ENCODE results near the gene CEP57. TPM values are rescaled to one million over a fixed set of nuclear protein-coding genes. Genes with fewer than 3 reads are reported as not detected.
A peak's percentile ranks its signal among the peaks of the same experiment; 100 is the strongest.

Gene CEP57
- 17.6 TPM for total RNA-seq
- long read RNA-seq, transcript CEP57-202 (11 exons, 3,178 nt): major isoform, 7 of 12 reads
- long read RNA-seq, partial matches to known transcripts: 1 of 12 reads
- long read RNA-seq, other reads (novel, unspliced or antisense): 2 of 12 reads

- ATAC-seq (peak; percentile 91), DNase-seq (ENCODE audit: missing footprints) (peak; percentile 95)
- intact Hi-C loops (cut with DNase I): no loop called here
Measured at GRCh38 chr11:95790123-95790932, at the start of gene CEP57. Gene CEP57, plus strand, starts transcription at chr11:95790498. Its CDS starts 201 bp downstream, at chr11:95790699.

GRCh38 chr11:95750101-95750500, 40.2 kb upstream of the CEP57 start:
- intact Hi-C loops (cut with DNase I): no loop called here
- no peak for ATAC-seq

DNA sequence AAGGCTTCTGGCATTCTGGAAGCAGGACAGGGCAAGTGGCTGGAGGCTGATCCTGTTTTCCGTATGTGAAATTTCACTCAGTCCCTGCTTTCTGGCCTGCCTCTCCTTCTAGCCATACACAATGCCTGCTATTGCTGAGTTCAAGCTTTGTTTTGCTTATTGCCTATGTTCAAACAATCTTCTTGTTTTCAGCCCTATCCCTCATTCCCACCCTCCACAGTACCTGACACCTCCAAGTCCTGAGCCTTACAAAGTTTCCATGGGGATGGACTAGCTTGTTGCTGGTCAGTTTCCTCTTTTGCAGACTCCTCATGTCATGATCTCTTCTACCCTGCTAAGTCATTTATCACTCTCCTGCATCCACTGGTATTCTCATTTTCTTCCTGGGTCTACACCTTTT, 38.8 kb upstream of the CEP57 start:
- ATAC-seq: no peak
- DNase-seq (ENCODE audit: missing footprints): no peak
- intact Hi-C loops (cut with DNase I): no loop called here

More at GRCh38 chr11:95750101-95750500, 40.2 kb upstream of the CEP57 start:
- DNase-seq (ENCODE audit: missing footprints): no peak

DNA sequence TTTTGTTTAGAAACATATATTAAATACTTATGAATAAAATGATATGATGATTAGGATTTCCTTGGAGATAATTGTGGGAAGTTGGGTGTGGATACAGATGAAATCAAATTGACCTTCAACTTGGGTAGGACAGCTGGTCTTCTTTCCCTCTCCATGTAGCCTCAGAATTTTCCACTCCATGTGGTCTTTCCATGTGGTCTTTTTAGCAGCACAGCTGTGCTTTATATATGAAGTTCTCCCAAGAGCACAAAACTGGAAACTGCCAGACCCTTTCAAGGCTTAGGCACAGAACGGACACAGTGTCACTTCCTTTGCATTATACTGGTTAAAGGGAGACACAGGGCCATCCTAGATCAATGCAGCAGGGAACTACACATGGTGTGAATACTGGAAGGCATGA, 29.4 kb upstream of the CEP57 start:
- DNase-seq (ENCODE audit: missing footprints) (no peak), ATAC-seq (no peak)
- intact Hi-C loops (cut with DNase I): no loop called here

- DNase-seq (ENCODE audit: missing footprints) (no peak), ATAC-seq (no peak)
- intact Hi-C loops (cut with DNase I): no loop called here
Measured at GRCh38 chr11:95762534-95762933, 27.8 kb upstream of the CEP57 start.

DNA sequence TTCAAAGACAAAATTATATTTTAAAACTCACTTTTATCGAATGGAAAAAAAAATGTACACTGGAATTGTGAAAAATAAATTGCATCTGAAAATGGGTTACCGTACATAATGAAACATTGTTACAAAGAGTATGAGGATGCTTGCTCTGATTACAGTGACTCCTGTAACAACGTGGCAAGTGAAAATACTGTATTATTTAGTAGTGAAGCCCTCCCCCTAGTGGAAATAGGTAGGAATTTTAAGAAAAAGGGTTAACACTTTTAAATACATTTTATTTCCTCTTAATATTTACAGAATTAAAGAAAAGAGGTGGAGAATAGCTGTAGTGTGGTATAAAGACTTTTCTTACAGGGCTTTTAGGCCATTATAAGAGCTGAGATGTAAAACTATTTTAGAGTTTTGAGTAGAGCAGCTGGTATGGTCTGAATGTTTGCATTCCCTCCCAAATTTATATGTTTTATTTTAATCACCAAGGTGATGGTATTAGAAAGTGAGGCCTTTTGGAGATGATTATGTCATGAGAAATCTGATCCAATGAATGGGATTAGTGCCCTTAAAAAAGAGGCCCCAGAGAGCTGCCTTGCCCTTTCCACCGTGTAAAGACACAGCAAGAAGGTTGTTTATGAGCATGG, 25.9 kb upstream of the CEP57 start:
- intact Hi-C loops (cut with DNase I): loop anchor here (2.0 kb wide), 1 partner anchor 614 kb away; no protein-coding TSS in a partner anchor
- DNase-seq (ENCODE audit: missing footprints): no peak
- ATAC-seq: no peak

DNA sequence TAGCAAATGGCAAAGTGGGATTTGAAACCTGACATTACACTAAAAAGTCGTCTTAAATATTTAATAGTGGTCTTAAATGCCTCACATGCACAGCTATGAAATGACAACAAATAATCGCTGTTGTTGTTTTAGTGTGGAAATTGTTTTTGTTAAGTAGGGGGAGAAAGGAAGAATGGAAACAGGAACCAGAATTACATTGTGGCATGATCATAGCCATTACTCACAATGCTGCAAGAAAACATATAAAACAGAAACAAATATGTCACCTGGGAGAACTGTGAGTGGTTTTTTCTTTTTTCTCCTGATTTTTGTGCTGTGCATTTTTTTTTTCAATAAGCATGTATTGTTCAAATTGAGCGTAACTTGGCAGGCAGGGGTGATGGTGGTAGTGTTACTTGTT, 23.6 kb upstream of the CEP57 start:
- no peak for DNase-seq (ENCODE audit: missing footprints)
- intact Hi-C loops (cut with DNase I): loop anchor here (5.0 kb wide), 1 partner anchor 694 kb away; no protein-coding TSS in a partner anchor
- no peak for ATAC-seq

- intact Hi-C loops (cut with DNase I): loop anchor here (5.0 kb wide), 1 partner anchor 695 kb away; no protein-coding TSS in a partner anchor
- no peak for ATAC-seq
- DNase-seq (ENCODE audit: missing footprints): no peak
Measured at GRCh38 chr11:95767498-95767897, 22.8 kb upstream of the CEP57 start.

GRCh38 chr11:95768521-95768920, 21.8 kb upstream of the CEP57 start:
- DNase-seq (ENCODE audit: missing footprints): no peak
- no peak for ATAC-seq
- intact Hi-C loops (cut with DNase I): loop anchor here (5.0 kb wide), 1 partner anchor 696 kb away; no protein-coding TSS in a partner anchor

DNA sequence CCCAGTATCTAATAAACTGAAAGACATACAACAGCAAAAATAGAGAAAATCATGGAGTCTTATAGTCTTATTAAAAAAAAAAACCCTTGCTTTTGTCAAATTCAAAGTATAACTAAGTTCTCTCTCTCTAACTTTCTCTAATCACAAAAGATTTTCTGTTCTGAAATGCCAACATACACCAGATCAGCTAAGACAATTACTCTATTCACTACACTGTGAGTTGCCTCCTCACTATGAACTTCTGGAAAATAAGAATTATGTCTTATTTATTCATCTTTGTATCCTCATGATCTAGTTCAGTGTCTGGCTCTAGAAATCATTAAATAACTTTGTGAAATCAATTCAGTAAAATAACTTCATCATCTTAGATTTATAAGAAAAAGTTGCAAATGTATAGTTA, 13.4 kb upstream of the CEP57 start:
- ATAC-seq (no peak), DNase-seq (ENCODE audit: missing footprints) (no peak)
- intact Hi-C loops (cut with DNase I): loop anchor here (10.0 kb wide), 1 partner anchor 802 kb away; the partner anchor contains the start of genes CWC15 and KDM4D

DNA sequence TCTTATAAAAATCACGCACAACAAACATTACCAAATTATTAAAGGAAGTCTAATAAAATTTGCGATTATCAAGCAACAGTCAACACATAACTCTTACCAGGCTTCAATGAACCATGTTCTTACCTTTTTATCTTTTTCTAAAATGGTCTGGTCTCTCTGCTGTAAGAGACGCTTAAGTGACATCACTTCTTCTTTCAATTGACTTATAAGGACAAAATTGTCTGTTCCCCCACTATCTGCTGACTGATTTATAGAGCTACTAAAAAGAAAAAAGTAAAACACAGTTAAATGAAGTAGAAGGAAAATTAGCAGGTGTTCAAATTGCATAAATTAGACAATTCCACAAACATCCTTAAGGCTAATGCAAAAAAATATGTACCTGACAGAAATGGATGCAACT, 11.6 kb upstream of the CEP57 start:
- intact Hi-C loops (cut with DNase I): loop anchor here (10.0 kb wide), 1 partner anchor 804 kb away; the partner anchor contains the start of genes CWC15 and KDM4D
- DNase-seq (ENCODE audit: missing footprints): no peak
- no peak for ATAC-seq

- no peak for ATAC-seq
Measured at GRCh38 chr11:95780544-95780943, 9.8 kb upstream of the CEP57 start.

GRCh38 chr11:95788921-95789505, 1.3 kb upstream of the CEP57 start:
- DNase-seq (ENCODE audit: missing footprints): peak; percentile 95
- no peak for ATAC-seq
- intact Hi-C loops (cut with DNase I): no loop called here

More at GRCh38 chr11:95780544-95780943, 9.8 kb upstream of the CEP57 start:
- no peak for DNase-seq (ENCODE audit: missing footprints)
- intact Hi-C loops (cut with DNase I): no loop called here

- ATAC-seq (peak; percentile 96), DNase-seq (ENCODE audit: missing footprints) (peak; percentile 98)
- intact Hi-C loops (cut with DNase I): no loop called here
Measured at GRCh38 chr11:95789506-95790122, 684 bp upstream of the CEP57 start, which contains the start of gene FAM76B. Gene FAM76B, minus strand, starts transcription at chr11:95789782. Its CDS starts 304 bp downstream, at chr11:95789478.

DNA sequence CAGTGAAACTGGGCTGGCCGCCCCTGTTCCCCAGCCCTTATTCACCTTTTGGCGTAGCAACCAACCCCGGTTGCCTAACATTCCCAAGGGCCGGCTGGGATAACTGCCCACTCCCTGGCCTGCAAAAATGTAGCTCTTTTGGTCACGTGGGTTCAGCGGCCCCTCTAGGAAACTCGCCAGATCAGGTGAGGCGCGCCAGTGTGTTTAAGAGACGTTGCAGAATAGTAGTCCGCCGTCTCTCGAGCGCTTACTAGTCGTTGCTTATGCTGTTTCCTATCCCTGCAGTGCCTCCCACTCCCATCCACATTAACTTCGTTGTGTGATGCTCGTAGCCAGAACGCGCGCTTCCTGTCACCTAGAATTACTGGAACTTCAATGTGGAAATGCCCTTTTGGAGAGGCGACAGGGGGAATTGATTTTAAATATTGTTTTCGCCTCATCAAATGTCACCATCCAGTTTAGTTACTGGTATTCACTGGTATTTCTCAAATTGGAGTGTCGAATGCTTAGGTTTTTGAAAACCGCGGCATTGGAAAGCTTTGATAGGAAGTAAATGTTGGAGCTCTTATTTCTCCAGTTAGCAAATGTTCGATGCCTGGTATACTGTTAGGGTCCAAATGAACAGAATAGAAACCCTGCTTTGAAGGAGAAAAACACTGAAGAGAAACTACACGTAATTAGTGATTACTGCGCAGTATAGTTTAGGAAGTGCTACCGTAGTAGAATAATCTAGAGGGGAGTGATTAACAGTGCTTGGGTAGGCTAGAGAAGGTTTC, 823 bp downstream of the CEP57 start:
- DNase-seq (ENCODE audit: missing footprints) (peak; percentile 73), ATAC-seq (no peak)
- intact Hi-C loops (cut with DNase I): no loop called here

DNA sequence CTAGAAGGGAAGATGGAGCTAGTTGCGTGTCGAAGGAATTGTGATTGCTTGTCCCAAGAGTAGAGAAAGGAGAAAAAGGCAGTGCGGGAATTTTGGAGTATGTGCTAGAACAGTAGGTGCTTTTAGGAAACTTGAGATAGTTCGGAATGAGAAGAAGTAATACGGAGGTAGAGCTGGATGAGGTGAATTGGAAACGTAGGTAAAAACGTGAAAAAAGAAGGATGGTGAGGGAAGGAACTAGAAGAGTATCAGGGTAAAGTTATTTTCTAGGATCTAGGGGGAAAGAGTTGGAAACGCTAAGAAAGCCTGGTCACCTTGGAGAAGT, 1.4 kb downstream of the CEP57 start:
- ATAC-seq: no peak
- no peak for DNase-seq (ENCODE audit: missing footprints)
- intact Hi-C loops (cut with DNase I): no loop called here

GRCh38 chr11:95792200-95792599, 1.9 kb downstream of the CEP57 start:
- DNase-seq (ENCODE audit: missing footprints) (no peak), ATAC-seq (no peak)
- intact Hi-C loops (cut with DNase I): no loop called here

GRCh38 chr11:95792700-95793099, 2.4 kb downstream of the CEP57 start:
- ATAC-seq: no peak
- DNase-seq (ENCODE audit: missing footprints): no peak
- intact Hi-C loops (cut with DNase I): no loop called here

Data from Right ventricle myocardium inferior (tissue), 1 donor.